DMS114 treated with DMSO at 0.1 percent for 48 hours (cell line): Measurements from ENCODE around the gene KMT2D.
"Not testable (repeated sequence)": the region's sequence is repeated elsewhere in the genome, so short reads cannot be mapped to it uniquely, and the experiment has no call there.

Source experiments
- DNase-seq: peaks from one replicate; lab custom pipeline; 2025; ENCODE audit not compliant: unreplicated experiment; lab: John Stamatoyannopoulos, UW

Gene KMT2D

DNA sequence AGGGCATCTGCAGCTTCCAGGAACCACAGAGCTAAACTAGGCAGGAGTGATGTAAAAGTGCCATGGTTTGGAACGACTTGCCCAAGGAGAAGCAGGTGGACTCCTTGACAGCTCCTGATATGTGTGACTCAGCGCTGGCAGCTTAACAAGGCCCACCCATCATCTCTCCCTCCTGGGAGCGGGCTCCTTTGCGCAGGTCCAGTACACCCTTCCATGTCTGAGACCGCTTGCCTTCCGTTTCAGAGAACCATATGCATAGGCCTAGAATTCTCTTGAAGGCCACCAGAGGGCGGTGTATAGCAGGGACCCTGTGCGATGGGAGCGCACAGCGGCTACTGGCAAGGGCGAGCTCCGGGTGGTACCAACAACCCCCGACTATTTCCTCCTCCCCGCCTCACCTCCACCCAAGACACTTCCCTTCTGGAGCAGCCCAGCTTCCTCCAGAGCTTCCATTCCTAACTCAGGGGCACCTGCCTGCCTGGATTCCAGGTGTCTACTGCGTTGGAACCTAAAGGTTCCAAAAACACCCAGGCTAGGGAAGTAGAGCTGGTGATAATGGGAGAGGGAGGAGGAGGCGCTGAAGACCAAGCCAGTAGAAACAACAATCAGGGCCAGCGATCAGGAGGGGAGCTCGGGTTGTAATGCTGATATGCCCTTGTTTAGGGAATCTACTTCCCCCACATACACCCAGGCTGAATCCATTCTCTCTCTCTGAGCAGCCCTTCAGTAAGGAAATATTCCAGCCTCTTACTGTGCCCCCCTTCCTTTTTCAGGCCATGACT lies 27.7 kb upstream of the KMT2D start:
- DNase-seq: peak; percentile 92

DNA sequence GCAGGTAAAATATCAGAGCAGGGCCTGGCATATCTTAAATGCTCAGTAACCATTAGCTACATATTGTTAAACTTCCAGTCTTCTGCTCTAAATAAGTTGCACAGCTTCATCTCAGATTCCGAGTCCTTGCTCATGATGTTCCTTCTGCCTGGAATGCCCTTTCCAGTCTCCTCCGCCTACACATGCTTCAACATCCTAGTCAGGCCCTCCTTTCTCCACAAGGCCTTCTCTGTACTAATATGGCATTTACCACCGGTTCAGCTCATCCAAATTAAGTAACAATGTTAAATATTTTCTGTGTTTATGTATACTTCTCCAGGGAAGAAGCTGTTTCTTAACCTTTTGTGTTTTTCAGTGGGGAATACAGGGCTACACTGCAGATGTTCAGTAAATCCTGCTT lies 25.5 kb upstream of the KMT2D start:
- DNase-seq: no peak

DNA sequence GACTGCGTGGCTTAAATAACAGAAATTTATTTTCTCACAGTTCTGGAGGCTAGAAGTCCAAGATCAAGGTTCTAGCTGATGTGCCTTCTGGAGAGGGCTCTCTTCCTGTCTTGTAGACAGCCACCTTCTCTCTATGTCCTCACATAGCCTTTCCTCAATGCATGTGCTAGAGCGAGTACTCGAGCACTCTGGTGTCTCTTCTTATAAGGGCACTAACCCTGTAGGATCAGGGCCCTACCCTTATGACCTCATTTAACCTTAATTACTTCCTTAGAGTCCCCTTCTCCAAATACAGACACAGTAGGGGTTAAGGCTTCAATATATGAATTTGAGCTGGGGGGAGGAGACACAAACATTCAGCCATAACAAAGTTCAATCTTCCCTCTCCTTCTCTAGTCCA lies 23.8 kb upstream of the KMT2D start:
- DNase-seq: no peak

DNA sequence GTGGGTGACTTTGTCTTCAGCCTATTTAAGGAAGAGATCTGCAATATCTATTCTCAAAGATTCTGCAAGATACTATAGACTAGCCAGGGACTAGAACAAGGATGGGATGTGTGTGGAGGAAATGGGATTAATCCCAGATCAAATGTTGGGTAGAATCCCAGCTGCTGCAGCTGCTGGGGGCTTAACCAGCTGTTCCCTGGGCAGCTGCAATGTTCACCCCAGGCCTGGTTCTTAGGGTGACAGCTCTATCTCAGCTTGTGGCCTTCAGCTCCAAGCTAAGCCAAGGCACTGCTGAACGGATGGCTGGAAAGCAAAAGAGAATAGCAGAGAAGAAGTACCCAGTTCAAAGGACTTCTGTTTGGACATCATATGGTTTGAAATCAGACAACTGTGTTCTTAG lies 19.2 kb upstream of the KMT2D start:
- no peak for DNase-seq

DNA sequence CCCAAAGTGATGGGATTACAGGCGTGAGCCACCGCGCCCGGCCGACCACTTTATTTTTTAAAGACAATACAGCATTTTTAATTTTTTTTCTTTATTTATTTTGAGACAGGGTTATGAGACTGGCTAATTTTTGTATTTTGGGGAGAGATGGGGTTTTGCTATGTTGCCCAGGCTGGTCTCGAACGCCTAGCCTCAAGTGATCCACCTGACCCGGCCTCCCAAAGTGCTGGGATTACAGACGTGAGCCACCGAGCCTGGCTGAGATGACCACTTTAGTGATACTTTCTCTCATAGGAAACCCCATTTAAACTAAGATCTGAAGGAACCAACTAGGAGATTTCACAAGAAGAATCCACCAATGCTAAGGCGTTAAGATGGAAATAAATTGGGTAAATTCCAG lies 10.4 kb upstream of the KMT2D start:
- no peak for DNase-seq

DNA sequence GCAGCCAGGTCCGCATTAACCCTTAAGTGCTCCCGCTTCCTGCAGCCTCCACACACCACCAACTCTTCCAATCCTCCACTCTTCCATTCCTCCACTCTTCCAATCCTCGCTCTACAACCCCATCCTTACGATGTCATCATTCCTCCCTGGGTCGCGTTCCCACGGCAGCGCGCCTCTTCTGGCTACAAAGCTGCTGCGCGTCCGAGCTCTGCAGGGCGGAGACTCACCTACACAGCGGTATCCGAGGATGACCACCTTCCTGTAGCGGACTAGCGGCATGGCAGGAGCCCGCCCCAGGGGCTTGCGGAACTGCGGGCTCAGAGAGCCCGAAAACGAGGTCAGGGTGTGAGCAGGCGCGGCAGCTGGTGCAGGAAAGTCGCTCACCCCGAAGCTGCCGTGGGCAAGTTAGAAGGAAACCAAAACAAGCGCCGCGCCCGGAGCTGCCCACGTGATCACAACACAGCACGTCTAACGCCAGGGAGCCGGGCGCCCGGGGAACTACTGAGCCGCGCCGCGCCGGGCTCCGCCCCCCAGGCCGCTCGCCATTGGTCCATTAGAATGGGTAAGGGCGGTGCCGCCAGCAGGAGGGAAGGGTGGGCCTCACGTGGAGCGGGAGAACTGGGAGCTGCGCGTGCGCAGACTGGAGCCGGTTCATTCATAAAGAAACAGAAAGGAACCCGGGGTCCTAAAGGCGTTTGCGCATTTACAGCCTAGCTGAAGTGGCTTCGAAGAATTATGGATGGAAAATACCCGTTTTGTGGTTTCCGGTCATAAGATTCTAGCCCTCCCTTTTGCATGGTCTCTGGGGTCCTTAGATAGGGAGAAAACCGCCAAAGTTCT lies 9.1 kb upstream of the KMT2D start, which contains the start of gene RHEBL1:
TSS of gene RHEBL1 (minus strand) at position 473 of the 840 bp plus-strand sequence. CDS start at position 279, 194 bp downstream.
- peak; percentile 98 for DNase-seq

DNA sequence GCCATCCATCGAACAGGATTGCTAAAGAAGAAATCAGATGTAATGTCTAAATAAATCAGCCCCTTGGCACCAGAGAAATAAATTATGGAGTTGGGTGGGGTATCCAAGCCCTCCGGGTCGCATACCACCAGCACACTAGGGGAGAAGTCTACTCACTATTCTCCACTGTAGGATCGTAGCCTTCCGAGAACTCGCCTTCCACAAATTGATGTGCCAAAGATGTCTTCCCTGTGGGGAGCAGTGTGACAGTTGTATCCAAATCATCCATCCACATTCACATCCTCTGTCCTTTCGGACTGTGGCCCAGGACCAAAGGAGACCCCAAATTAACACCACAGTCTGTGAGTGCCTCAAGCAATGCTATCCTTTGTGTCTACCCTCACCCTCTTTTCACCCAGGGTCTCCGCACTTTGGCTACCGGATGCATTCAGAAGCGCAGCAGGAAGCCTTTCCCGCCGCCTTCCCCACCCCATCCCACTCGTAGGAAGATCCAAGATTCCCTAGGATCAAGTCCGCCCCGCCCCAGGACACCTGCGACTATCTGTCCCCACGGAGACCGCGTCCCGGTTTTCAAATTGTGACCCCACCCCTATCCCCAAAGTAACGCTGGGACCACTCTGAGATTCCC lies 8.4 kb upstream of the KMT2D start:
- no peak for DNase-seq

DNA sequence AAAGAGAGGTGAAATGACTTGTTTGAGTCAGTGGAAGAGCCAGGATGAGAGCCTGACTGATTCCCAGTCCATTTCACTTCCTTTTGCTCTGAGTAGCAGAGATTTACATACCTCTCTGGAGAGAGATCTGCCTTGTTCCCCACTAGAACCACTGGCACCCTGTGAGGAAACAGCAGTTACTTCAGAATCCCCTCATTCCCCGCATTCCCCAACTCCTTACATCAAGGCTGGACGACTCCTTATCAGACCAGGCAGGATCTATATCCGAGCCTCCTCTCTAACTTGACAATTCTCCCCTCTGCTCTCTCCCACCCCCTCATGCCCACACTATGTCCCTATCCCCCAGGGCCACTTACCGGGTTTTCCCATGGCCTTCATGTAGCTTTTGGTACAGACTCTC lies 5.5 kb upstream of the KMT2D start:
- no peak for DNase-seq

DNA sequence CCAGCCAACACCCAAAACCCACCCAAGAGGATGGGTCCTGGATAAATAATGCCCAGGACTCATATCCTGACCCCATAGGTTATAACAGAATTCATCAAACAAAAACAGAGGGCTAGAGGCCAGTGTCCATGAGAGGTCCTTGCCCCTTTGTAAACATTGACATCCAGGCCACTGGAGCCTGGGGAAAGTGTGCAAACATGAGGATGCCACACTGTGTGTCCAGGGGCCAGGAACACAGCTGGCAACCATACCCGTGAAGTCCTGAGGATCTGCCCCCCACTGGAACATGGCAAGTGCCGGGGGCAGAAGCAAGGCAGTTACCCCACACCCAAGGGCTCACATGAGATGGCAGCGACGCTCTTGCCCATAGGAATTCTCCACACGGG lies 4.2 kb upstream of the KMT2D start:
- DNase-seq: no peak

DNA sequence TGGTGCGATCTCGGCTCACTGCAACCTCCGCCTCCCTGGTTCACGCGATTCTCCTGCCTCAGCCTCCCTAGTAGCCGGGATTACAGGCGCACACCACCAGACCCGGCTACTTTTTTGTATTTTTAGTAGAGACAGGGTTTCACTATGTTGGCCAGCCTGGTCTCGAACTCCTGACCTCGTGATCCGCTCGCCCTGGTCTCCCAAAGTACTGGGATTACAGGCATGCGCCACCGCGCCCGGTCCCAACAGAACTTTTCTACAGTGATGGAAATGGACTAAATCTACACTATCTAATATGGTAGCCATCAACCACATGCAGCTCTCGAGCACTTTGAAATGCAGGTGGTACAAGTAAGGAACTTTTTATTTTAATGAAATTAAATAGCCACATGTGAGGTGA lies 1.3 kb upstream of the KMT2D start:
- not testable (repeated sequence) for DNase-seq

DNA sequence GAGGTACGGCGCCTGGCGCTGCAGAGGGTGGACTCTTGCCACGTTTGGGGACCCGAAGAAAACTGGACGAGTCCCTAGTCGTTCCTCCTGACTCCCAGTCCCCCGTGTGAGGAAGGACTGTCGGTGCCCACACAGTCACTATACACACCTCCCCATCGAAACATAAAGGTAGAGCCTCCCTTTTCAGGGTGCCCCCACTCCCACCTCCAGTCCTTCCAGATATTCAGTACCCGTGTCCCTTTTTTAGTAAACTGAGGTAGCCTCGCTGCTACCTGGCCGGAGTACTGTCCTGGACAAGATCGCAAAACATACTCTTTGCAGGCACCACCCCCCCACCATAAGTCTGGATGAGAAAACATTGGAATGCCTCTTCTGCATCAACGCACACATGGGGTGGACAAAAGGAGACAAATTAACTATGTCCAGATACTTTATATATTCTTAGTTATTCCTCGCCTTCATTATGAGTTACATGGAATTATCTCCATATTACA lies 610 bp upstream of the KMT2D start:
- DNase-seq: no peak

DNA sequence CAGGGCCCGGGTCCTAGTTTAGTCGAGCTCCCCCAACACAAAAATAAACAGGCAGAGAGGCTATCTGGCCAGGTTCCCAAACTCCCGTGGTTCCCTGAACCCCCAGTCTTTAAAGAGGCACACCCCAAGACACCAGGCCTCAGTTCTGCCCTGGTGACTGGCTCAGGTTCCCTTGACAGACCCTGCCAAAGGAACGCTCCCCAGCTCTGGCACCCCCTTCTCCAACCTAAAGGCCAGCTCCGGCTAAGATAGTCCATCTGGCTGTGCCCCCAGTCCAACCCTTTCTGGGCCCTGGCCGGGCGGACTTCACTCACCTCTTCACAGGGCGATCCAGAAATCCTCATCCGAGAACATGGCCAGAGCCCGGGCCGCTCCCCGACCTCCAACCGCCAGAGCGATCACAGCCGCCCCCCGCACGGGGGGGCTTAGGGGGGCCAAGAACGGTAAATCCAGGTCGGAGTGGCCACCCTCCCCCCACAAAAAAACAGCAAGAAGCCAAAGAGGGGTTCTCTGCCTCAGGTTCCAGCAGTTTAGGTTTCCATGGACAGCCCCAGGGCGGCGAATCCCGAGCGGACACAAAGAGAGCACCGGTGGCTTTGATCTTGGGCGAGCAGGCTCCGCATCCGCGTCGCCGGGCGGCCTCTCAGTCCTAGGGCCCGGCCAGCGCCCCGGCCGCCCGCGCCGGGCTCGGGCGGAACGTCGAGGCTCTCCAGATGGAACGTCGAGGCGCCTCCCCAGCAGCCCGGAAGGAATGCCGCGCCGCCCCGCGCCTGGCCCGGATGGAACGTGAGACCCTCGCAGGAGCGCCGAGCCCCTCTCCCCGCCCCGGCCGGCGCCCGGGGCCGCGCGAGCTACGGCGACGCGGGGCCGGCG lies 1.1 kb downstream of the KMT2D start:
- DNase-seq: no peak

DNA sequence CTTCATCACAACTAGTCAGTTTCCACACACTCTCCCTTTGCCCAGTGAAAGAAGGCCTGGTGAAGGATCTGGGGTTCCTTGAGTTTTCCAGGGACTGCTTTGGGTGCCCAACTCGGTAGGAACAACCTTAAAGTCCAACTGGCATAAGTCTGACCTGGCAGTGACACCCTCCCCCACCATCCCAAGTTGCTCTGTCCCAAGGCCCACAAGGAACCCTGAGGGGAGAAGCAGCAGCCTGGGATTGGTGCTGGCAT lies 1.6 kb downstream of the KMT2D start:
- no peak for DNase-seq

DNA sequence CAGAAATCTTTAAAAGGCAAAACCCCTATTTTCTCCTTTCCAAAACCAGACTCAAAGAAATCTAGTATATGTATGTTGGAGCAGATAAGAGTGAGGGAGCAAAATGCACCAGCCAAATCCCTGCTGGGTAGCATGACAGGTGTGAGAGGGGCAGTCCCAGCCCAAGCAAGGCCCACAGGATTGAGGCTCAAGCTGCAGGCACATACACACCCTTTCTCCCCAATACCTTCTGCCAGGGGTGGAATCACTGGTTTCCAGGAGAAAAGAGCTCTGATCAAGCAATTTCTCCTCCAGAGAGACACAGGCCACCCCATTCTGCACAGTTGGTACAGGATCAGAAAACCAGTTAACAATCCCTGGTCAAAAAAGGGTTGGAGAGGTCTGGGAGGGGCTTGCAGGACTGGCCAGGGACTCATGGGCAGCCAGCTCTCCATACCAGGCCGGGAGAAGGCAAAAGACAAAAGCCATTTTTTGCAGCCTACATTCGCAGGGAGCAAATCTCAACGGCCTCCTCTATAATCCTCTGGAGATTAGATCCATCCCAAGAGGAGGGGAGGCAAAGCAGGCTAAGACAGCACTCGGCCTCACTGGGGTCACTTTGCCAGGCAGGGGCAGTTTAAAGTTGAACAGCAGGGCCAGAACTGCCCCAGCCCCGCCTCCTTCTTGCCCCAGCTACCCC lies 2.1 kb downstream of the KMT2D start:
- DNase-seq: no peak

DNA sequence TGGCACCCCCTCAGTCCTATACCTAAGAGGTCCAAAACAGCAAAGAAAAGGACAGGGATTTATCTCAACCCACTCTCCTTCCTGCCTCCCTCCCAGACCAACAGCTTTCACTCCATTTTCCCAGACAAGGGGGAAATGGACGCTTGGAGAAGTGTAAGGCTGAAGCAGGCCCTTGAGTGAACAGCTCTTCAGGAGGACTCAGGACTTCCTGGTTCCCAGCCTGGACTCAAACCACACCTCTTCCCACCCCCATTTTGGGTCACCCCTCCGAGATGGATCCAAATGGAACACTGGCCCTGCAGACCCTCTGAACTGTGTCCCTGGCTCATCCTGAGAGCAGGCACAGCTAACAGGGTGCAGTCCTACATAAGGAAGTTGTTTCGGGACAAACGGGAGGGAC lies 2.7 kb downstream of the KMT2D start:
- no peak for DNase-seq

DNA sequence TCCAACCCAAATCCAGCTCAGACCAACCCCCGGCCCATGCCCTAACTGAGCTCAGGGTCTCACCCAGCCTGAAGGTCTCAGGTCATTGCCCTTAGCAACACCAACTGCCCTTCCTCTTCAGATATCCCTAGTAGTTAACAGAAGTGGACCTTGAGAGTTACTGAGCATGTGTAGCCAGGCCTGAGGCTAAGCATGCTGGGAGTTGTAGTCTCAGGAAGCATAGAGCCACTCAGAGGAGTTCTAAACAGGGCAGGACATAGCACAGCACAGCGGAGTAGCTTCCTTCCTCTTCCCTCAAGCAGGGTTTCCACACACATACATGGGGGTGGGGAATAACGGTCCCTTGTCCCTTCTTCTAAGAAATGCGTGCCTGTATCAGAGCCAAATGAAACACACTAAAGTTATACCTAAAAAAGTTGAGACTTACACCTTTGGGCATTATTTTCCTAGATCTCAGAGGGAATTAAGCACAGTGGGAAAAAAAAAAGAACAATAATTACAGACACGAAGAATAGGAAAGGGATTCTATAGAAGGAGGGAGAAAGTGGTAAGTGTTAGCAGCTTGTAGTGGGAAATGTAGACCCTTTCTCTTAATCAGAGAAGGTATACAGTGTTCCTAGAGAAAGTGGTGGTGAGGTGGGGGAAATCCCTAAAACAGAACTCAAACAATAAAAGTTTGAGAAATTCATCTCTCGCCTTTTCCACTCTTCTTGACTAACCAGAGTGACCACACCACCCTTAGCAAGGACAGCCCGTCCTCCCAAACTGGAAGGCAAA lies 4.4 kb downstream of the KMT2D start:
- peak; percentile 51 for DNase-seq

DNA sequence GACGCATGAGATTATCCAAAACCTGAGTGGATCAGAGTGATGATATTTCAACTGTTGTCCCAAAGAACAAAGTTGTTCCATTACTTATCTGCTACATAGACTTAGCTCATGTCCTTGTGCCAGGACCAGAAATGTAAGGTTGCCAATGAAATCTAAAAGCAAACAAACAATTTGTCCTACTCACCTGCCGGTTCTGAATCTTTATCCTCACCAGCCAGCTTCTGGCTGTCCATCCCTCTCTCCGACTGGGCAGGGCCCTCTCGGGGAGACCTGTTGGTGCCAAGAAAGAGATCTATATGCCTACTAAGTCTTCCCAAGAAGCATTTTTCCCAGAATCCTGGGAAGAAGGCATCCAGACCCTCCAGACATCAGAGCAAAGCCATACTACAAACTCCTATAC lies 5.5 kb downstream of the KMT2D start:
- DNase-seq: no peak

DNA sequence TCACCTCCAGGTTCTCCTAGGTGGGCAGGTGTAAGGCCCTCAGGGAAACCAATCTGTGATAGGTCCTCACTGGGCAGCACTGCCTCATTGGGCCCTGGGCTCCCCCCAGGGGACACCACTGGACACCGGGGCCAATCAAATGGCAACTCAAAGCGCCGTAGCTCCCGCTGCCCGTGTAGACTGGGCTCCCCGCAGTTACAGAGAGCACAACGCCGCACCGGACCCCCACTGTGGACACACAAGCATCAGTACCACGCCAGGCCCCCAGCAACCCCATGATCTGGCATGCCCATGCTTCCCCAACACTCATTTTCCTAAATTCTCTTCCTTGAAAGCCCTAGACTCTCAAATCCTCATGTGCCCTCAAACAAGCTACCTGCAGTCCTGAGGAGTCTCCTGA lies 6.1 kb downstream of the KMT2D start:
- no peak for DNase-seq

DNA sequence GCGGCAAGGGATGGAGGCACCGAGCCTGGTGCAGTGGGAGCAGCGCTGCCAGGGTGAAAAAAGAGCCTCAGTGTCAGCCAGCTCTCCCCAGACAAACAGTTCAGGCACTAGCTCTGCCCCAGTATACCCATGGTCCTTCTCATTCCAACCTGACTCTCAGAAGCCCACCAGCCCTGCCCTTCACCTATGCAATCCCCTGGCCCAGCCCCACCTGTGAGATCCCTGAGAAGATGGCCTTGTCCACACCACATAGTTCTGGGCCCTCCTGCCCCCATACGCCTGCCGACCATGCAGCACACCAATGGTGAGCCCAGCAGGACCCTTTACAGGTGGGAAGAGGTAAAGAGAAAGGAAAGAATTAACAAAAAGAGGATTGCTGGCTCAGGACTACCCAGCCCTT lies 6.5 kb downstream of the KMT2D start:
- no peak for DNase-seq
